GM04504 (cell line): ENCODE data around the gene PARD3.
"Not testable (repeated sequence)": the region's sequence is repeated elsewhere in the genome, so short reads cannot be mapped to it uniquely, and the experiment has no call there.

Experiments
- DNase-seq: peaks from one replicate; pipeline ENCODE4 v3.0.0-alpha.2; 2012; ENCODE audit warnings: low read depth

PARD3 gene

GRCh38 chr10:34815185-34816084 lies at the start of gene PARD3:
TSS of gene PARD3 (minus strand) at chr10:34815296. CDS start at chr10:34814995, 301 bp downstream.
- no peak for DNase-seq

- DNase-seq: no peak
These were observed 49.3 kb upstream of the PARD3 start for GRCh38 chr10:34864149-34865067.

- DNase-seq: no peak
These were observed 47.8 kb upstream of the PARD3 start for GRCh38 chr10:34862892-34863291.

GRCh38 chr10:34861293-34862021 lies 46.4 kb upstream of the PARD3 start:
- DNase-seq: no peak

- no peak for DNase-seq
These were observed 44.1 kb upstream of the PARD3 start for GRCh38 chr10:34859170-34859569.

- DNase-seq: no peak
These were observed 42.9 kb upstream of the PARD3 start for GRCh38 chr10:34858003-34858402.

GRCh38 chr10:34854147-34854601 lies 39.1 kb upstream of the PARD3 start:
- peak; percentile 35 for DNase-seq

- DNase-seq: no peak
These were observed 38.3 kb upstream of the PARD3 start for GRCh38 chr10:34853357-34853756.

GRCh38 chr10:34850558-34850957 lies 35.5 kb upstream of the PARD3 start:
- no peak for DNase-seq

GRCh38 chr10:34850036-34850435 lies 34.9 kb upstream of the PARD3 start:
- no peak for DNase-seq

- DNase-seq: no peak
These were observed 30.0 kb upstream of the PARD3 start for GRCh38 chr10:34845070-34845469.

GRCh38 chr10:34844448-34844847 lies 29.4 kb upstream of the PARD3 start:
- no peak for DNase-seq

GRCh38 chr10:34843470-34843869 lies 28.4 kb upstream of the PARD3 start:
- DNase-seq: not testable (repeated sequence)

GRCh38 chr10:34838366-34838900 lies 23.3 kb upstream of the PARD3 start:
- no peak for DNase-seq

- no peak for DNase-seq
These were observed 20.9 kb upstream of the PARD3 start for GRCh38 chr10:34835908-34836508.

- no peak for DNase-seq
These were observed 19.2 kb upstream of the PARD3 start for GRCh38 chr10:34834274-34834673.

GRCh38 chr10:34830217-34830822 lies 15.2 kb upstream of the PARD3 start:
- no peak for DNase-seq

- no peak for DNase-seq
These were observed 12.0 kb upstream of the PARD3 start for GRCh38 chr10:34826857-34827766.

- no peak for DNase-seq
These were observed 11.1 kb upstream of the PARD3 start for GRCh38 chr10:34826221-34826620.

- no peak for DNase-seq
These were observed 10.3 kb upstream of the PARD3 start for GRCh38 chr10:34825414-34825813.
